Trophoblast cell (in vitro differentiated cells and primary cell): ENCODE measurements around the gene CSTF2T.
A peak's percentile ranks its signal among the peaks of the same experiment; 100 is the strongest.

Experiments
- DNase-seq, 2 donors: peaks; one replicate each; pipeline ENCODE4 v3.0.0-alpha.2; 2016
- H2AFZ ChIP-seq: 2 replicates; pipeline ENCODE4 v1.6.1; 2013; ENCODE audit warnings: low read length, moderate library complexity, mild to moderate bottlenecking; ENCODE audit not compliant: insufficient read depth, poor library complexity
- H2AK5ac ChIP-seq: 2 replicates; pipeline ENCODE4 v1.6.1; 2013; ENCODE audit warnings: mild to moderate bottlenecking, low read length
- H2BK120ac ChIP-seq: 2 replicates; pipeline ENCODE4 v1.6.1; 2013; ENCODE audit warnings: low read length, mild to moderate bottlenecking, moderate library complexity; ENCODE audit not compliant: insufficient read depth, poor library complexity
- H2BK12ac ChIP-seq: 2 replicates; pipeline ENCODE4 v1.6.1; 2013; ENCODE audit warnings: mild to moderate bottlenecking, low read length, moderate library complexity
- H2BK5ac ChIP-seq: 2 replicates; pipeline ENCODE4 v1.6.1; 2013; ENCODE audit warnings: low read length, low read depth, moderate library complexity, mild to moderate bottlenecking; ENCODE audit not compliant: poor library complexity
- H3K14ac ChIP-seq: 2 replicates; pipeline ENCODE4 v1.6.1; 2013; ENCODE audit warnings: mild to moderate bottlenecking, low read length
- H3K18ac ChIP-seq: 2 replicates; pipeline ENCODE4 v1.6.1; 2013; ENCODE audit warnings: mild to moderate bottlenecking, low read length
- H3K23ac ChIP-seq: 2 replicates; pipeline ENCODE4 v1.6.1; 2013; ENCODE audit warnings: low read length
- H3K27ac ChIP-seq: 2 replicates; pipeline ENCODE4 v1.5.1; 2013; ENCODE audit warnings: low read depth, mild to moderate bottlenecking, inconsistent platforms, low read length, moderate library complexity
- H3K27me3 ChIP-seq: 2 replicates; pipeline ENCODE4 v1.6.1; 2013; ENCODE audit warnings: inconsistent platforms, mild to moderate bottlenecking, low read length, moderate library complexity; ENCODE audit not compliant: insufficient read depth
- H3K36me3 ChIP-seq, 2 experiments: 1 replicate in 1 of 2; 2 replicates in 1 of 2; pipeline ENCODE4 v1.6.1; 2013; ENCODE audit warnings: low read length in 2 of 2, mild to moderate bottlenecking in 2 of 2, moderate library complexity in 1 of 2; ENCODE audit not compliant: insufficient read depth in 2 of 2, control insufficient read depth in 1 of 2
- H3K4ac ChIP-seq: 2 replicates; pipeline ENCODE4 v1.6.1; 2013; ENCODE audit warnings: low read depth, mild to moderate bottlenecking, low read length, moderate library complexity
- H3K4me1 ChIP-seq, 2 experiments: 1 replicate in 1 of 2; 2 replicates in 1 of 2; pipeline ENCODE4 v1.6.1; 2013; ENCODE audit warnings: low read length in 2 of 2, mild to moderate bottlenecking in 2 of 2, moderate library complexity in 1 of 2; ENCODE audit not compliant: insufficient read depth in 2 of 2, control insufficient read depth in 1 of 2
- H3K4me2 ChIP-seq: 2 replicates; pipeline ENCODE4 v1.6.1; 2013; ENCODE audit warnings: inconsistent platforms, mild to moderate bottlenecking, low read length, moderate library complexity
- H3K4me3 ChIP-seq: 2 replicates; pipeline ENCODE4 v1.5.1; 2013; ENCODE audit warnings: mild to moderate bottlenecking, low read depth, low read length, inconsistent platforms
- H3K79me1 ChIP-seq: one replicate; pipeline ENCODE4 v1.6.1; 2013; ENCODE audit warnings: low read length
- H3K79me2 ChIP-seq: 2 replicates; pipeline ENCODE4 v1.6.1; 2013; ENCODE audit warnings: low read length, mild to moderate bottlenecking; ENCODE audit not compliant: control insufficient read depth, insufficient read depth, poor library complexity
- H3K9ac ChIP-seq: 2 replicates; pipeline ENCODE4 v1.6.1; 2013; ENCODE audit warnings: mild to moderate bottlenecking, low read length
- H3K9me3 ChIP-seq: 2 replicates; pipeline ENCODE4 v1.6.1; 2013; ENCODE audit warnings: low read depth, mild to moderate bottlenecking, control low read depth, inconsistent platforms, low read length; ENCODE audit not compliant: insufficient read depth
- H4K12ac ChIP-seq: 2 replicates; pipeline ENCODE4 v1.6.1; 2013; ENCODE audit warnings: low read depth, mild to moderate bottlenecking, low read length, moderate library complexity
- H4K8ac ChIP-seq: 2 replicates; pipeline ENCODE4 v1.6.1; 2013; ENCODE audit warnings: low read depth, mild to moderate bottlenecking, low read length, moderate library complexity
- H4K91ac ChIP-seq: one replicate; pipeline ENCODE4 v1.6.1; 2013; ENCODE audit warnings: low read depth, mild to moderate bottlenecking, low read length, moderate library complexity
- WGBS: extraction: QIAGEN DNeasy Blood & Tissue Kit; methylation state at CpG from one replicate; pipeline ENCODE4 v1.1.7; 2013; ENCODE audit warnings: missing lambda C conversion rate; ENCODE audit not compliant: insufficient read length, insufficient coverage; ENCODE audit errors: extremely low coverage; 5-methylcytosine and 5-hydroxymethylcytosine counted together

CSTF2T gene

GRCh38 chr10:51683031-51683691 lies 16.2 kb downstream of the CSTF2T start:
- WGBS, result no CpG with 5 or more reads among the region's 4 CpGs
- Histone ChIP-seq H3K79me2 (no peaks in the 10 kb centered on the region), H4K12ac (no peak overlapping the region)

DNA sequence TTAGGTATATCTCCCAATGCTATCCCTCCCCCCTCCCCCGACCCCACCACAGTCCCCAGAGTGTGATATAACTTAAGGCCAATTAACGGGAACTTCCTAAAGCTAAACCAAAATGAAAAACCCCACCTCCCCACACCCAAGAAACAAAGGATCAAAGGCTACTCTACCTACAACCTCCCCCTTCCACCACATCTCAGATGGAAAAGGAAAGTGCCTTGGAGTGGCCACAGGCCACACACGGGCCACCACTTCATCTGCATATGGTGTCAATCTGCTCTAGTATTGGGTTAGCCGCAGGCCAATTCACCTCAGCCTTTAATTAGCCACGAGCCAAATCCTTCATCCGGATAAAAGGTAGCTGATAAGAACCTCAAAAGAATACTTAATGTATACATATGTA lies 19.6 kb downstream of the CSTF2T start:
- H3K9ac ChIP-seq, result no peak overlapping the region
- H4K12ac ChIP-seq, result no peak overlapping the region
- H3K18ac ChIP-seq, result no peak overlapping the region
- H3K4me3 ChIP-seq, result no peak overlapping the region
- DNase-seq, result no peak
- no peak overlapping the region for H3K27ac ChIP-seq
- H2AK5ac ChIP-seq, result no peak overlapping the region
- H3K14ac ChIP-seq, result no peak overlapping the region
- no peak overlapping the region for H2BK120ac ChIP-seq
- no peak overlapping the region for H2BK5ac ChIP-seq
- no peak overlapping the region for H4K8ac ChIP-seq
- H3K9me3 ChIP-seq, result no peaks in the 10 kb centered on the region
- no peak overlapping the region for H2BK12ac ChIP-seq
- WGBS, result no CpG with 5 or more reads among the region's 6 CpGs
- no peaks in the 10 kb centered on the region for H3K27me3 ChIP-seq
- H2AFZ ChIP-seq, result no peak overlapping the region
- H4K91ac ChIP-seq, result no peak overlapping the region
- H3K79me1 ChIP-seq, result no peaks in the 10 kb centered on the region
- no peak overlapping the region for H3K4ac ChIP-seq
- no peak overlapping the region for H3K4me2 ChIP-seq
- no peaks in the 10 kb centered on the region for H3K79me2 ChIP-seq
- H3K36me3 ChIP-seq, result no peaks in the 10 kb centered on the region
- no peaks in the 10 kb centered on the region for H3K4me1 ChIP-seq
- H3K23ac ChIP-seq, result no peak overlapping the region

More at GRCh38 chr10:51683031-51683691, 16.2 kb downstream of the CSTF2T start:
- H3K79me1 ChIP-seq, result no peaks in the 10 kb centered on the region
- H3K27ac ChIP-seq, result no peak overlapping the region
- no peaks in the 10 kb centered on the region for H3K9me3 ChIP-seq
- H2AFZ ChIP-seq, result no peak overlapping the region
- H3K18ac ChIP-seq, result no peak overlapping the region
- no peaks in the 10 kb centered on the region for H3K4me1 ChIP-seq
- no peak for DNase-seq
- no peak overlapping the region for H3K14ac ChIP-seq
- no peak overlapping the region for H2BK5ac ChIP-seq
- no peak overlapping the region for H3K23ac ChIP-seq
- no peak overlapping the region for H3K4ac ChIP-seq
- no peak overlapping the region for H2BK12ac ChIP-seq
- no peak overlapping the region for H2AK5ac ChIP-seq
- no peak overlapping the region for H4K91ac ChIP-seq
- no peak overlapping the region for H3K9ac ChIP-seq
- H3K4me2 ChIP-seq, result no peak overlapping the region
- no peak overlapping the region for H2BK120ac ChIP-seq
- H3K36me3 ChIP-seq, result no peaks in the 10 kb centered on the region
- H3K4me3 ChIP-seq, result no peak overlapping the region
- no peak overlapping the region for H4K8ac ChIP-seq
- H3K27me3 ChIP-seq, result no peaks in the 10 kb centered on the region

DNA sequence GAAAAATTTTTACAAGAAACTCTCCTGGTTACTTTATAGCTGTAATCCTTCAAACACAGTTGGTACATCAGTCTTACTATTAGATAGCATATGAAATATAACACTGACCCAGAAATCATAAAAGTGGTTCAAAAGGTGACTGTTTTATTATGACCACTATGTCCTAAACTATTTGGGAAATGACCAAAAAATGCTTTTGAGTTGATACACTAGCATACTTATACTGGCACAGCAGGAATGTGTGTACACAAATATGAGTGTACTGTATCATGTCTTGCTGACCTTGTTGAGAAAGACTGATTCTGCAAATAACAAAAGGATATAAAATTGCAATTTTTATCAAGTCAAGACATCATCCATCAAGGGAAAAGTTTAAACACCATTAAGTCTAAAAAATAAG lies 24.3 kb downstream of the CSTF2T start:
- no peak overlapping the region for H3K27ac ChIP-seq
- H3K79me1 ChIP-seq, result no peaks in the 10 kb centered on the region

DNA sequence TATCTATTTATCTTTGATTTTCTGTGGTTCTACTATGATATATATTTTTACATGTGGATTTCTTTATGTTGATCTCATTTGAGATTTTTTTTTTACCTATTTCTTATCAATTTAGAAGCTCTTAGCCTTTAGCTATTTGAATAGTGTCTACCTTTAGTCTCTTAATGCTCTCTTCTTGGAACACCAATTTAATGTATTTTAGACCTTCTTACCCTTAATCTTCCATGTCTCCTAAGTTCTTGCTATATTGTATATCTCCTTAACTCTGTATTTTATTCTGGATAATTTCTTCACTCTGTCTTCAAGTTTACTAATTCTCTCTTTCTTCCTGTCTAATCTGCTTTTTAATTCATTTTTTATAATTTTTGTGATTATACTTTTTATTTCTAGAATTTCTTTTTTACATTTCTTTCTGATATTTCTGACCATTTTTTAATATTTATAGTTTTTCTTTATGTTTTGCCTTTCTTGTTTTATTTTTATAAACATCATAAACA lies 27.3 kb downstream of the CSTF2T start:
- H3K23ac ChIP-seq, result no peak overlapping the region
- no peak for DNase-seq
- no peak overlapping the region for H4K8ac ChIP-seq
- no peak overlapping the region for H4K12ac ChIP-seq
- H2BK5ac ChIP-seq, result no peak overlapping the region
- no peak overlapping the region for H3K4me2 ChIP-seq
- no peaks in the 10 kb centered on the region for H3K79me1 ChIP-seq
- no peak overlapping the region for H2AK5ac ChIP-seq
- H3K27me3 ChIP-seq, result no peaks in the 10 kb centered on the region
- no peak overlapping the region for H3K27ac ChIP-seq
- H3K18ac ChIP-seq, result no peak overlapping the region
- no peak overlapping the region for H2BK120ac ChIP-seq
- H3K36me3 ChIP-seq, result no peaks in the 10 kb centered on the region
- no peaks in the 10 kb centered on the region for H3K9me3 ChIP-seq
- no peaks in the 10 kb centered on the region for H3K4me1 ChIP-seq
- no peak overlapping the region for H2AFZ ChIP-seq
- H3K4me3 ChIP-seq, result no peak overlapping the region
- no peak overlapping the region for H3K14ac ChIP-seq
- no peak overlapping the region for H3K9ac ChIP-seq
- no peak overlapping the region for H4K91ac ChIP-seq
- no peaks in the 10 kb centered on the region for H3K79me2 ChIP-seq
- no peak overlapping the region for H3K4ac ChIP-seq
- H2BK12ac ChIP-seq, result no peak overlapping the region

More for the DNA sequence above, 24.3 kb downstream of the CSTF2T start:
- no peak overlapping the region for H3K23ac ChIP-seq
- H4K12ac ChIP-seq, result no peak overlapping the region
- no peak overlapping the region for H4K91ac ChIP-seq
- no peak overlapping the region for H3K4ac ChIP-seq
- H3K27me3 ChIP-seq, result no peaks in the 10 kb centered on the region
- no peak overlapping the region for H2BK120ac ChIP-seq
- no peak overlapping the region for H2AFZ ChIP-seq
- no peaks in the 10 kb centered on the region for H3K79me2 ChIP-seq
- no peak overlapping the region for H4K8ac ChIP-seq
- H3K4me3 ChIP-seq, result no peak overlapping the region
- H2BK5ac ChIP-seq, result no peak overlapping the region
- H2BK12ac ChIP-seq, result no peak overlapping the region
- H3K36me3 ChIP-seq, result no peaks in the 10 kb centered on the region
- no peak overlapping the region for H3K9ac ChIP-seq
- peak in 1 of 2 donors; percentile 17 for DNase-seq
- no peak overlapping the region for H3K14ac ChIP-seq
- no peaks in the 10 kb centered on the region for H3K4me1 ChIP-seq
- no peak overlapping the region for H3K4me2 ChIP-seq
- no peak overlapping the region for H2AK5ac ChIP-seq
- no peaks in the 10 kb centered on the region for H3K9me3 ChIP-seq
- H3K18ac ChIP-seq, result no peak overlapping the region
